Measurements from ENCODE around the gene BGN.

BGN gene

DNA sequence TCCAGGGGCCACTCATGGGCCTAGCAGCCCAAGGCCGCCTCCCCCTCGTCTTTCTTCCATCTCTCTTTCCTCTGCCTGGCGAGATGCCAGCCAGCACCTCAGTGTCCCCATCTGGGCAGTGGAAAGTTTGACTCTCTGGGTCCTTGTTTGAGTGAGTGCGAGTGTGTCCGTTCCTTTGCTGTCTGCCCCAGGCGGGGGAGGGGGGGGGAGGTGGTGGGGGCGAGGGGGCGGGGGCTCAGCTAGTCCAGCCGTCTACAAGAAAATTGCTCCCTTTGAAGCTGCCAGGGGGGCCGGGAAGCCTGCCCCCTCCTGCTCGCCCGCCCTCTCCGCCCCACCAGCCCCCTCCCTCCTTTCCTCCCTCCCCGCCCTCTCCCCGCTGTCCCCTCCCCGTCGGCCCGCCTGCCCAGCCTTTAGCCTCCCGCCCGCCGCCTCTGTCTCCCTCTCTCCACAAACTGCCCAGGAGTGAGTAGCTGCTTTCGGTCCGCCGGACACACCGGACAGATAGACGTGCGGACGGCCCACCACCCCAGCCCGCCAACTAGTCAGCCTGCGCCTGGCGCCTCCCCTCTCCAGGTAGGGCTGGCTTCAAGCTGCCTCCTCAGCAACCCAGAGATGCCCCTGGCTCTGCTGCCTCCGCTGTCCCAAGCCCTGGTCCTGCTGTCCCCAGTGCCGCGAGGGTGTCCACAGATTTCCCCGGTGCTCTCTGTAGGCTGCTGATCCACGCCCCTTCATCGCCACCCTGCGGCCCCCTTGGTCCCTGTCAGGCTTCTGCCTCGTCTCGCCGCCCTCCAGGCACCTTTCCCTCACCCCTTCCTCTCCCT lies at the start of gene BGN:
BGN (plus strand) TSS at position 440 of the 821 bp plus-strand sequence. CDS start 9,652 bp downstream, outside the sequence.
- DNase-seq (ENCODE audit: low spot score) (no peak), FAIRE-seq (no peak)

DNA sequence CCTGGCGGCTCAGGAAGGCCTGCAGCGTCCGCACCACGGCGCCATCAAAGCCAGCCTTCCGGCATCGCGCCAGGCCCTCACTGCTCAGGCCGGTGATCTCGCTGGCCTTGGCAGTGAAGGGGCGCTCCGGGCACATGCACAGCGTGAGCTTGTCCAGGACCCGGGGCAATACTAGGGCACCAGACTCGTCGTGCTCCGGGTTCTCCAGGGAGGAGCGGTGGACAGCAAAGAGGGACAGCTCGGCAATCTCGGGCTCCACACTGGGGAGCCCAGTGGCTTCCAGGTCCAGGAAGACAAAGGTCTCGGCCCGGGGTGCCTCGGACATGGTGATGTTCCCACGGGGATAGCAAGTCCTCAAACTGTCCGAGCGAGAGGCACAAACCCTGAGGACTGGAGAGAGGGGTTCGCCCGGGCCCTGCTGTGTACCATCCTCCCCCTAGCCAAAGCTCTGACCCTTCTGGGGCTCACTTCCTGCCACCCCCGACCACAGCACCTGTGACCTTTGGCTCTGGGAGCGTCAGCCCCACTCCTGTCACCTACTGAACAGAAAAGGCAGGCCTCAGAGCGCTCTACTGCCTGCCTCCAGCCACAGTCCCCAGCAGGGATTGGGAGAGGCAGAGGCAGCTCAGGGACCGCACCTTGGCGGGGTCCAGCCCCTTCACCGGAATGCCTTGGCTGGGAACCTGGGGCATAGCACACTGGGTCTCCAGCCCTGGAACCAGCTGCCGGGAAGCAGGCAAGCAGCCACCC lies 49.5 kb upstream of the BGN start:
- DNase-seq (ENCODE audit: low spot score) = no peak
- no peak for FAIRE-seq

DNA sequence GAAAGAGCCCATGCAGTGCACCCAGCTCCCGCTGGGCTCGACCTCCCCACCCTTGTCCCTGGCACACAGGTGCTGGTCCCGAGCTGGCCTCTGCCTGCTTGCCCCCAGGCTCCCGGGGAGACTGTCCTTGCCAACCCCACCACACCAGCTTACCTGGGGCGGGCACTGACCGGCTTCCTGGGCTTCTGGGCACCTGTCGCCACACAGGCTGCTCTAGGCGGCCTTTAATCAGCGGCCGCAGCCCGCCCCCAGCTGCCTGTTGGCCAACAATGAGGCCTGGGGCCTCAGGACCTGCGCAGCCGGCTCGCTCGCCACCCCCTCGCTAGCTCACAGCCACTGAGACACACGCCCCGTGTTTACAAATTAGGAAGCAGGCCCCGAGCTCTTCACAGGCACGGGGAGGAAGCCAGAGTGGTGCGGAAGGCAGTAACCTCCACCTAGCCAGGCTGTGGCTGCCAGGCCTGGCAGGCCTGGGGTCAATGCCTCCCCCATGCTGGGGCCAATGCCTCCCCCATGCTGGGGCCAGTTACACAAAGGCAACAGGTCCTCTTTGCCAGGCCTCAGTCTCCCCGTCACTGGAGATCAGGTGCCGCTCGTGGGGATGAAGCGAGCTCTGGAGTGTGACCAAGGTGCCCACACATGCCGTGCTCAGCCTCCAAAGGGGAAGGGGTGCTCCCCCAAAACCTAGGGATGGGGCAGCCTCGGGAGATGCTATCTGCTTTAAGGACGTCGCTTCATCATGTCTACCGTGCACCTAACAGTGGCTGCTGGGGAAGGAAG lies 48.7 kb upstream of the BGN start, which contains the start of gene TREX2:
TREX2 (minus strand) TSS at position 201 of the 780 bp plus-strand sequence. CDS start 626 bp downstream, outside the sequence.
- DNase-seq (ENCODE audit: low spot score) = no peak
- FAIRE-seq = no peak

DNA sequence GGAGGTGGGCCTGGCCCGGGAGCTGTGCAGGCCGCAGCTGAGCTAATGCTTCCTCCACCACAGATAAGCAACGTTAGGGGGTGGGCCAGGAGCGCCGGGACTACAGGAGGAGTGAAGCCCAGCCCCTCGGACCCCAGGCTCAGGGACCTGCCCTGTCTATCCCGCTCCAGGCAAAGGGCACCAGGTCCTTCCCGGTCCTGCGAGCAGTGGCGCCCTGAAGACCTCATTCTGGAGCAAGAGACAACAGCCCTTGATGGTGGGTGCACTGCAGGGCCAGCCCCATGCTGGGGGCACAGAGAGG lies 48.2 kb upstream of the BGN start:
- no peak for FAIRE-seq
- no peak for DNase-seq (ENCODE audit: low spot score)

DNA sequence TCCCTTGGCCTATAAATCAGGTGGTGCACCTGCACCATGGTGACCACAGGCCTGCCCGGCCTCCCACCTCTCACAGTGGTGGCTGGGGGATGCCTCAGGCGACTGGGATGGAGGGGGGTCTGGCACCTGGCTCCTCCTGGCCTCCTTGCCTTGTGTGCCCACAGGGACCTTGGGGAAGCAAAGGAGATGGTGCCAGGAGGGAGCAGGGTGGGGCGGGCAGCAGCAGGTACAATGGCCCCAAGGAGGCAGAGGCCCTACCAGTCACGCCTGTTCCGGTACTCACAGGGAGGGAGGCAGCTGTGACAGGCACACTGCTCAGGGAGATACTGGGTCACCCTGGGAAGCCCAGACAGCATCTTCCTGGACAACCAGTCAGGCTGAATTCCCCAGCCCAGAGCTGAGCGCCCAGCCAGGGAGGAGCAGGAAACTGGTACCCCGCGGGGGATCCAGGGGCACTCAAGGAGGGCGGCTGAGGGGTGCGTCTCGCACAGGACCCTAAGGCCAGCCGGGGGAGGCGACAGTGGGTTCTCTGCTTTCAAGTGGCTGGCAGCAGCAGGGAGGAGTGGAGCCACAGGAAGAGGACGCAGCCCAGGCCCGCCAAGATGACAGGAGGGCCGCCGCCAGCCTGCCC lies 47.7 kb upstream of the BGN start:
- DNase-seq (ENCODE audit: low spot score) = no peak
- FAIRE-seq = no peak

DNA sequence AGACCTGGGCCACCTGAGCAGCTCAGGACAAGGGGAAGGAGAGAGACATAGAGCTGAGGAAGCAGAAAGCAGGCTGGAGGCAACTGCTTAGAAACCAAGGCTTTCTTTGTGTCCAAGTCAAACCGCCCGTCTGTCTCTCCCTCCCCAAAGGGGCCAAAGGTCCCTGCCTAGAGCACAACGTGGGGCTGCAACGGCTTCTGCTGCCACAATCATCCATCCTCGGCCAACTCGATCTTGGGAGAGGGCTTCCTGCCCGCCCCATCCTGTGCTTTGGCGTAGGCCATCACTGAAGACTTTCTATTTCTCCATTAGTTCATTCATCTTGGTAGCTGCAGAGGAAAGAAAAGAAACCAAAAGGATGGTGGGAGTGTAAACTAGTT lies 47.2 kb upstream of the BGN start:
- no peak for DNase-seq (ENCODE audit: low spot score)
- FAIRE-seq = no peak

DNA sequence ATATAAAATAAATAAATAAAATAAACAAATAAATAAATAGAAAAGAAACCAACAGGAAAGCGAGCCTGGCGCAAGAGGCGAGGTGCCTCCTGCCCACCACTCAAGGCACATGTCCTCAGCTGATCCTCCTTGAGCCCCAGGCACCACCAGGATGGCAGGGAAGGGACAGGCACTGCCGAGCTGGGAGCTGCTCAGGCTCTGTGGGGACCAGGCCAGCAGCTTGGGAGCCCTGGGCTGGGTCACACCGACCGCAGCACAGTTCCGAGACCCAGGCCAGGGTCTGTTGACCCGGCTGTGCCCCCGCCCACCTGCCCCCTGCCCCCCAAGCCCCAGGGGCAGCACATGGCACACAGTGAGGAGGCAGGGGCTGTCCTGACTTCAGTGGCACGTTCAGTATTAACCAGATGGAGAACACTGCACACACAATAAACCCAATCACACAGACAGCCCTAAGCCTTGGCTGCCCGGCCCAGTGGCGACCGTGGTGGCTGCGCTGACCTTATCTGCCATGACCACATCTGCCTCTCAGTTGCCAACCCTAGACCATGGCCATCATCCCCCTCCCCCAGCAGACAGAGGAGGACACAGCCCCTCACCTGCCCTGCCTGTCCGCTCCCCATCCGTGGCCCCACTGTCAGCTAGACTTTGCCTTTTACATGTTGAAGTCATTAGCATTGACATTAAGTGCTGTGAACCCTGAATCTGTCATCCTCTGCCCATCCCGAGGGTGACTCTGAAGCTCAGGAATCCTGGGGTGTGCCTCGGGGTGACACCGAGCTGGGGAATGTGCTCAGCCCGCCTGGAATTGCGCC lies 46.0 kb upstream of the BGN start:
- FAIRE-seq (no peak), DNase-seq (ENCODE audit: low spot score) (no peak)

DNA sequence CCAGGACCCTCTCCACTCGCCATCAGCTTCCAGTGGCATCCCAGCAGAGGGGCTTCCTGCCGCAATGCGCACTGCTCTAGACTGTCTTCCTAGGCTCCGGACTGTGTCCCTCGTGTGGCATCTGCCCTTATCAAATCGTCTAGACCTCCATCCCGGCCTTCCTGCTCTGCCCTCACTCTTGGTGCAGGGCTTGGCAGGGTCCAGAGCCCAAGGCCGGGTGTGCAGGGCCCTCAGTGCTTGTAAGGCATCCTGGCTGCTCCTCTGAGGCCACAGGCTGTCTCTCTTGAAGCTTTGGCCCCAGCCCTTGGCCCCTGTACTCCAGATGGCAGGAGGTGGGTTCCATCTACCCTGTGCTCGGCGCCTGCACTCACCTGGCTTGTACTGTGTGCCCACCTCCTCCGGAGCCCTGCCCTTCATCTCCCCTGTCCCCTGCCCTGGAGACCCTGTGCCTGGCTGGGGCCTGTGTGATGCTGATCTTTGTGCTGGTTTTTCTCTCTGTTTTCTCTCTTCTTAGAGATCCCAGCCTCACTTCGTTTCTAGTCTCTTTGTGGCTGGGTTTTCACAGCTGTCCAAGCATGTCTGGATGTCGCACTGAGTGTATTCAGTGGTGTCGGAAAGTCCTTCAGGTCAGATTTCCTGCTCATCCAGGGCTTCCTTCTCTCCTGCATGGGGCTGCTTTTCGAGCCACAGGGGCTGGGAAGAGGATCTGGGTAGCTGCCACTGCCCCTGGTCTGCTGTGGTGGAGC lies 45.2 kb upstream of the BGN start:
- no peak for FAIRE-seq
- DNase-seq (ENCODE audit: low spot score) = no peak

DNA sequence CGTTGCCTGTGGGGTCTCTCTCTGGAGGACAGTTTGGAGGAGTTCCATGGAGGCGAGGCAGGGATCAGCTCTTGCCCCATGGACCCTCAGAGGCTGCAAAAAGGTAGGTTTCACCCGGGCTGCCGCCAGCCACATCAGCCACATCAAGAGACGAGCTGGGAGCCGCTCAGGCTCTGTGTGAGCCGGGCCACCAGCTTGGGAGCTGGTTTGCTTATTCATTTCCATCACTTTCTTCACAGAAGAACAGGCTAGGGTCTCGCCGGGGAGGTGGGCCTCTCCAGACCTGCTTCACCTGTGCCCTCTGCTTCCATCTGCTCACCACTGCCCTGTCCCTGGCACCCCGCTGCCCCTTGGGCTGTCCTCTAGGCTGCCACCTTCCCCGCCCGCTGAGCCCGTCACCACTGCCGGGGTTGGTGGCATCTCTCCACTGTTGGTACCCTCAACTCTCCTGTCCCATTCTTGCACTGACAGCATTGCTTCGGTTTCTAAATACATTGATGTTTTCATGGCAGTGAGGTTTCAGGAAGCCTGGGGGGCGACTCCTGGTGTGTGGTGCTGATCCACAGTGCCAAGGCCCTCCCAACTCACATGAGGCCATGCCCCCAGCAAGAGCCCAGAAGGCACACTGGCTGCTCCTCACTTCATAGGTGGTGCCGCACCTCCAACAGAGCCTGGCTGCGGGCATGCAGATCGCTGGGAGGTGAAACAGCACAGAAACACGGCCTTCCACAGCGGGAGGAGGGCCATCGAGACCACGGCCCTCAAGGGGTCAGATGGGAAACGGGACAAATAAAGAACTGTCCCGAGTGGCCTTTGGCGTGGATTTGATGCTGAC lies 44.4 kb upstream of the BGN start:
- FAIRE-seq (no peak), DNase-seq (ENCODE audit: low spot score) (no peak)

DNA sequence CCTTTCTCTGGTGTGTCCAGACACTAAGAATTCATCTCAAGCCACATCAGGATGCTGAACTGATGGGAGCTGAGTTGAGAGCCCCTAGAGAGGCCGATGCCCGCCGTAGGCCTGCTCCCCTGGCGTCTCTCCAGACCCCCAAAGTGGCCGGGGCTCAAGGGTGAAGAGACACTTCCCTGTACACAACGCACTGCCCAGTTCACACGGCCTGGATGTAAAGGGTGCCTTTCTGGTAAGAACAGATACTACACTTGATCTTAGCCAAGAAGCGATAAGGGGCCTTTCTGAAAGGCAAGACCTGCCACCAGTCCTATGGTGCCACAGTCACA lies 43.9 kb upstream of the BGN start:
- FAIRE-seq = no peak
- no peak for DNase-seq (ENCODE audit: low spot score)

DNA sequence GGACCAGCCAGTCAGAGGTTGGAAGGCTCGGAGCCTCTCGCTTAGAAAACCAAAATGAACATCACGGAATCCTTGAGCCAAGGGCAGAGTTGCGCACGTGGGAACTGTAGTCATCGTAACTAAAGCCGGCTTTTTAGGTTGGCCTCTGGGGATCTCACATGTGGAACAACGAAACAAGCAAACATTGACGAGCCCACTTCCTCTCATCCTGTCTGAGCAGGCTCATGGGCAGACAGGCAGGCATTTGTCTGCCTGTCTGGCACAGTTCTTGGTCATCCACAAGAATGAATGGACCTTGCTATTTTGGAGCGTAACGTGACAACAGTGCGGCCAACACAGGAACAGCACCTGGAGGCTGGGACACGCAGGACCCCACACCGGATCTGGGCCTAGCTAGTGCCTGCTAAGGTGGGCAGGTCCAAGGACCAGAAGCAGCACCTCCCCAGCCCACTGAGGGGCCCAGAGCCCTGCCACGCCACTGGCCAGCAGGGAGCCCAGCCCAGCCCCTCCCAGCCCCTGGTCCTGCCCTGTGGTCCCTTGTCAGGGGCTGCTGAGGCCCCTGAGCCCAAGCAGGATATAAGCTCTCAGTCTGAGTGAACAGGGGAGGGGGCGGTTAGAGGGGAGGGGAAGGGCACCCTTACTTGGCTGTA lies 39.8 kb upstream of the BGN start:
- FAIRE-seq = no peak
- no peak for DNase-seq (ENCODE audit: low spot score)

DNA sequence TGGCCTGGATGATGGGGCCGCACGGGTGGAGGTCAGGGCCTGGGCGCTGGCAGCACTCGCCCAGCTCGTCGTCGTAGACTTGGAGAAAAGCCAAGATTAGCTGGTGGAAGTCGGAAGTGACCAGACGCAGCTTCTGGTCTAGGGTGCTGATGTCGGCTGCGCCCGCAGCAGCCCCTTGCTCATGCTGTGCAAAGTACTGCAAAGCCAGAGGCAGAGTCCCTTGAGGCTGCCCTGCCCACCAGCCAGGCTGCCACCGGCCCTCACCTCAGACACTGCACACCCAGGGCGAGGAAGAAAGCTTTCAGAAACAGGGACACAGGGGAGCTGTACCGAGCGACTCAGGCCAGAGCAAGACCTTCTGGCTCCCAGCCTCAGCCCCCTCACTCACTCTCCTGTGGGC lies 39.2 kb upstream of the BGN start:
- DNase-seq (ENCODE audit: low spot score) = no peak
- FAIRE-seq = no peak

DNA sequence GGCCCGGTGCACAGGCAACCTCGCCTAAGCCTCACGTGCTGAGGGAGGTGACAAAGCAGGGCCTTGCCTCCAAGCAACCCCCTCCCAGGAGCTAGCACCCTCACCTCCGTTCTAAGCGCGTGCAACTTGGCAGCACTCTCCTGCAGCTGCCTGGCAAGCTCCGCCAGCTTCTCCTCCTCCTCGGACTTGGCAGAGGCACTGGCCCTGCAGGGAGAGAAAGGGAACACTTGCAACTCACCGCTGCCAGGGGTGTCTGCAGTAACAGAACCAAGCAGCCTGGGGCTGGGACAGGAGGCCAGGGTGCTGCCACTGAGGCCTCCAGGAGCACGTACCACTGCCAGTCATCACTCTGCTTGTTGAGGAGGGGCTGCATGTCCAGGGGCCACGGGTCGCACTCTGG lies 38.6 kb upstream of the BGN start:
- FAIRE-seq (no peak), DNase-seq (ENCODE audit: low spot score) (no peak)

DNA sequence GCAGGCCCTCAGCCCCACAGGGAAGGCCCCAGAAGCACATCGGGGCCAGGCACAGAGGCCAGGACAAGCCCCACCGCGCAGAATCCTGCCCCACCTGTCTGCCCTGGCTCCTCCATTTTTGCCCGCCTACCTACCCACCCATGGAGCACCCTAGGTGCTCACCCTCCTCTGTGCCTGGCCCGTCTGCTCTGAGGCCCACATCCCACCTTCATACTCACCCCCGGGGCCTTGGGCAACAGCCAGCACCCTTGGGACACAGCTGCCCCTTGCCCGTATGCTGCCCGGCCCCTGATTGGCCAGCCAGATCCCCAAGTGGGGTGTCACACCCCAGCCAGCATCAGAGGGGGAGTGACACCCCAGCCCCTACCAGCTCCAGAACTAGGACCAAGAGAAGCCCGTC lies 38.1 kb upstream of the BGN start:
- DNase-seq (ENCODE audit: low spot score) = no peak
- FAIRE-seq = no peak

DNA sequence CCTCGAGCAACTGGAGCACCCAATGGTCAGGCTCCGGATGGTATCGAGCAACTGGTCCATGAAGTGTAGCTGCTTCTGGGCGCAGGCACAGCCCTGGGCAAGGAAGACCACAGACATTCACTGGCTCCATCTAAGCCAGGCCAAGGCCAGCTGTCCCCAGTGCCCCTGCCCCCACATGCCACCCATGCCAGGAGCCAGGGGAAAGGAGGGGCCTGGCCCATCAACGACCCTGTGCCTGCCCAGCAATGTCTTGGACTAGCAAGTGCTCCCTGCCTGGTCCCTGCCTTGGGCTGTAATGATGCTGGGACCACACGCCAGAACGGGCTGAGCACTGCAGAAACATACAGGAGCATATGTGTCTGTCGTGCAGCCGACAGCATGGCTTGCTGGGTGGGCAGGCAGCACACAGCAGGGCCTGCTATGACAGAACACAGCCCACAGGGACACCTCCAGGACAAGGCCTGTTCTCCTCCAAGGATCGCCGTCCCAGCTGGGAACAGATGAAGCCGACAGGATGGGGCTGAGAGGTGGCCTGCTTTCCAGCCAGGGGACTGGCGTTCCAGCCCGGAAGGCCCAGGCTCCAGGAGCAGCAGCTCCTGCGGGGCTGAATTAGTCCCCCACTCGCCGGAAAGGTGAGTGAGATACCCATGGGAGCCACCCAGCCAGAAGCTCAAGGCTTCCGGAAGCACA lies 37.5 kb upstream of the BGN start:
- DNase-seq (ENCODE audit: low spot score) (no peak), FAIRE-seq (no peak)

DNA sequence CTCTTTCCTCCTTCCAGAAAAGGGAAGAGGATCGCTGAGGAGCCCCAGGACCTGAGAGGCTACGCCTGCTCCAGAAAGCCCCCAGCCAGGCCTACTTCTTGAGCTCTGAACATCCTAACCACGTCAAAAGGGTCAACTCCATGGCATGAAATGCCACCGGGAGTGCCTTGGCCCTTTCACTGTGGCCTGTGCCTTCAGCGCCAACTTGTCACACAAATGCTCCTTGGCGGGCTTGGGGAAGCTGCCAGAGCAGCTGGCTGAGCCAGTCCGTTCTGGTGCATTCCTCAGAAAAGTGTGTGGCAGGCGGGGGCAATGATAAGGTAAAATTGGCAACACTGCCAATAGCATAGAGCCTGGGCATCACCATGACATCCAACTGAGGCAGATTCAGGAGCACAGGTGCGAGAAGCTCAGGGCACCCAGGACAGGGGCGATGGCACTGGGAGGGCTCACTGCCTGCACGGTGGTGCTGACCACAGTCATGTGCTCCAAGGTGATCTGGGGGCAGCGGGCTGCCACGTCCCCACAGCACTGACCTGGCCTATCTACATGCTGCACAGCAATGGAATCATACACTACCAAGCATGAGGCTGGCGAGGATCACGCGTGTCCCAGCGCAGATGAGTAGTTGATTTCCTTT lies 36.8 kb upstream of the BGN start:
- FAIRE-seq (no peak), DNase-seq (ENCODE audit: low spot score) (no peak)

DNA sequence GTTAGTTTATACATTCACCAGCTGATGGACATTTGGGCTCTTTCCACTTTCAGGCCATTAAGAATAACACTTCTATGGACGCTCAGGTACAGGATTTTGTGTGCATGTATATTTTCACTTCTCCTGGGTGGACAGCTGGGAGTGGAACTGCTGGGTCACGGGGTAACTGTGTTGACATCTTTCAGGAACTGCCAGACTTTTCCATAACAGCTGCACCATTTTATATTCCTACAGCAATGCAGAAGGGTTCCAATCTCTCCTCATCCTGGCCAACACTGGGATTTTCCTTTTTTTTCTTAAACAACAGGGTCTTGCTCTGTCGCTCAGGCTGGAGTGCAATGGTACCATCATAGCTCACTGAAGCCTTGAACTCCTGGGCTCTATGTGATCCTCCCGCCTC lies 36.3 kb upstream of the BGN start:
- FAIRE-seq = no peak
- DNase-seq (ENCODE audit: low spot score) = no peak

DNA sequence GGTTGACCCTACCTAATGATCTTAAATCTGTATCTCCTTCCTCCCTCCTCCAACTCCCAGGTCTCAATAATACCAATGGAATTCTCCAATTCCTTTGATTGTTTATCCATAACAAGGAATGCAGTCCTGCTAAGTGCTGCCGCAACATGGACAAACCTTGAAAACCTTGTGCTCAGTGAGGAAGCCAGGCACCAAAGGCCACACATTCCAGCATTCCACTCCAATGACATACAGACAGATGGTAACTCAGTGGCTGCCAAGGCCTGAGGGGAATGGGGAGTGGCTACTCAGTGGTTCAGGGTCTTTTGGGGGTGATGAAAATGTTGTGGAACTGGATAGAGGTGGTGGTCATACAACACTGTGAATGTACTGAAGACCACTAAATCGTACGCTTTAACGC lies 34.8 kb upstream of the BGN start:
- no peak for FAIRE-seq
- no peak for DNase-seq (ENCODE audit: low spot score)
